SK-N-SH (cell line): ENCODE measurements around the gene ADH7.

Source experiments
- SIN3A ChIP-seq: IDR thresholded peaks from 2 replicates; pipeline ENCODE4 v1.6.1; 2012; ENCODE audit warnings: low read depth, mild to moderate bottlenecking, low read length, moderate library complexity, borderline replicate concordance
- TF ChIP-seq, protein P1 (sequence below): fragments of 200-600 bp; sonication (generic); IDR thresholded peaks from 2 replicates; pipeline ENCODE4 v1.6.1; 2017; ENCODE audit warnings: antibody characterized with exemption, mild to moderate bottlenecking, moderate library complexity
- TF ChIP-seq, protein P2 (sequence below): IDR thresholded peaks from 2 replicates; pipeline ENCODE4 v1.4.0; 2012; ENCODE audit warnings: low read depth, borderline replicate concordance

DNA sequence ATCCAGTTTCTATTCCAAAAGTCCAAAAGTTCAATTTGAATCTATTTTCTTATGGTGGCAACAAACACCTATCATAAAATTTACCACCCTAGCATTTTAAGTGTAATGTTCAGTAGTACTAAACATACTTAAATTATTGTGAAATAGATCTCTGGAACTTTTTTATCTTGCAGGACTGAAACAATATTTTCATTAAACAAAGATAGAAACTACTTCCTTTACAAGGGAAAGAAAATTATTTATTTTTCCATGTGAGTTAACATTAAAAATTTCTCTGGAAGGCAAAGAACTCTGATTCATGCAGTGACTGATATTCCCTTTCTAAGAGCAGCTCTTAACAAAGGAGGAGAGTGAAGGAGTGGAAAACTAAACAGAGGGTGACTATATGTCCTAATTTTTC, 40.2 kb downstream of the ADH7 start:
- no peak for TF ChIP-seq SIN3A
- TF ChIP-seq, protein P1, sequence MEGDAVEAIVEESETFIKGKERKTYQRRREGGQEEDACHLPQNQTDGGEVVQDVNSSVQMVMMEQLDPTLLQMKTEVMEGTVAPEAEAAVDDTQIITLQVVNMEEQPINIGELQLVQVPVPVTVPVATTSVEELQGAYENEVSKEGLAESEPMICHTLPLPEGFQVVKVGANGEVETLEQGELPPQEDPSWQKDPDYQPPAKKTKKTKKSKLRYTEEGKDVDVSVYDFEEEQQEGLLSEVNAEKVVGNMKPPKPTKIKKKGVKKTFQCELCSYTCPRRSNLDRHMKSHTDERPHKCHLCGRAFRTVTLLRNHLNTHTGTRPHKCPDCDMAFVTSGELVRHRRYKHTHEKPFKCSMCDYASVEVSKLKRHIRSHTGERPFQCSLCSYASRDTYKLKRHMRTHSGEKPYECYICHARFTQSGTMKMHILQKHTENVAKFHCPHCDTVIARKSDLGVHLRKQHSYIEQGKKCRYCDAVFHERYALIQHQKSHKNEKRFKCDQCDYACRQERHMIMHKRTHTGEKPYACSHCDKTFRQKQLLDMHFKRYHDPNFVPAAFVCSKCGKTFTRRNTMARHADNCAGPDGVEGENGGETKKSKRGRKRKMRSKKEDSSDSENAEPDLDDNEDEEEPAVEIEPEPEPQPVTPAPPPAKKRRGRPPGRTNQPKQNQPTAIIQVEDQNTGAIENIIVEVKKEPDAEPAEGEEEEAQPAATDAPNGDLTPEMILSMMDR: no peak
- TF ChIP-seq, protein P2, sequence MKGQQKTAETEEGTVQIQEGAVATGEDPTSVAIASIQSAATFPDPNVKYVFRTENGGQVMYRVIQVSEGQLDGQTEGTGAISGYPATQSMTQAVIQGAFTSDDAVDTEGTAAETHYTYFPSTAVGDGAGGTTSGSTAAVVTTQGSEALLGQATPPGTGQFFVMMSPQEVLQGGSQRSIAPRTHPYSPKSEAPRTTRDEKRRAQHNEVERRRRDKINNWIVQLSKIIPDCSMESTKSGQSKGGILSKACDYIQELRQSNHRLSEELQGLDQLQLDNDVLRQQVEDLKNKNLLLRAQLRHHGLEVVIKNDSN: no peak
